GM19099 (cell line): ENCODE results near the gene EML2.

ENCODE experiments used
- POLR2A ChIP-seq: IDR thresholded peaks from 3 replicates; pipeline ENCODE4 v1.6.1; 2011; ENCODE audit warnings: low read depth; ENCODE audit not compliant: insufficient read length; ENCODE audit errors: extremely low read depth

The EML2 gene

GRCh38 chr19:45601524-45602374 is 37.4 kb downstream of the EML2 start, which contains the start of gene GPR4:
GPR4 (minus strand) TSS chr19:45602212; CDS start chr19:45591866, 10,346 bp downstream.
- TF ChIP-seq POLR2A, result no peak

GRCh38 chr19:45601115-45601514 is 38.1 kb downstream of the EML2 start:
- TF ChIP-seq POLR2A, result no peak

GRCh38 chr19:45600340-45600885 is 38.8 kb downstream of the EML2 start:
- TF ChIP-seq POLR2A, result no peak

- no peak for TF ChIP-seq POLR2A
Observed at GRCh38 chr19:45599286-45599685, 39.9 kb downstream of the EML2 start.

- no peak for TF ChIP-seq POLR2A
Observed at GRCh38 chr19:45598267-45599001, 40.8 kb downstream of the EML2 start.

- no peak for TF ChIP-seq POLR2A
Observed at GRCh38 chr19:45597425-45598111, 41.6 kb downstream of the EML2 start.

- TF ChIP-seq POLR2A, result no peak
Observed at GRCh38 chr19:45595814-45596213, 43.4 kb downstream of the EML2 start.

GRCh38 chr19:45593520-45593919 is 45.7 kb downstream of the EML2 start:
- no peak for TF ChIP-seq POLR2A

GRCh38 chr19:45592366-45592765 is 46.8 kb downstream of the EML2 start:
- no peak for TF ChIP-seq POLR2A

GRCh38 chr19:45591638-45592005 is 47.6 kb downstream of the EML2 start:
- no peak for TF ChIP-seq POLR2A

- no peak for TF ChIP-seq POLR2A
Observed at GRCh38 chr19:45591004-45591637, 48.1 kb downstream of the EML2 start.

GRCh38 chr19:45590300-45591003 is 48.7 kb downstream of the EML2 start:
- no peak for TF ChIP-seq POLR2A

GRCh38 chr19:45589768-45590167 is 49.4 kb downstream of the EML2 start:
- TF ChIP-seq POLR2A, result no peak

- TF ChIP-seq POLR2A, result no peak
Observed at GRCh38 chr19:45587873-45588272, 51.3 kb downstream of the EML2 start.

GRCh38 chr19:45585158-45585577 is 54.0 kb downstream of the EML2 start:
- TF ChIP-seq POLR2A, result no peak
